Breast epithelium (tissue), 4 donors: ENCODE measurements around the gene TFPI2. TPM values are rescaled to one million over a fixed set of nuclear protein-coding genes. Genes with fewer than 3 reads are reported as not detected.

Experiments used
- DNase-seq, 2 donors: peaks; one replicate each; pipeline ENCODE4 v3.0.0-alpha.2; 2019; ENCODE audit warnings: low spot score in 2 of 2
- H3K27ac ChIP-seq, 2 donors: fragments of 200-600 bp; sonication (generic) in 1 of 2; one replicate each; pipeline ENCODE4 v1.5.1; 2016 to 2019; ENCODE audit warnings: mild to moderate bottlenecking in 1 of 2
- H3K27me3 ChIP-seq, 2 donors: fragments of 200-600 bp; sonication (generic) in 1 of 2; one replicate each; pipeline versions ENCODE4 v1.5.1 to v1.6.0; 2017 to 2019; ENCODE audit warnings: control low read depth in 1 of 2, mild to moderate bottlenecking in 1 of 2
- H3K36me3 ChIP-seq: fragments of 200-600 bp; one replicate; pipeline ENCODE4 v1.5.1; 2019
- H3K4me1 ChIP-seq, 2 donors: fragments of 200-600 bp; sonication (generic); one replicate each; pipeline ENCODE4 v1.5.1; 2016 to 2019; ENCODE audit warnings: control low read depth in 1 of 2
- H3K4me3 ChIP-seq, 3 donors: fragments of 200-600 bp; sonication (generic); 1 replicate in 2 of 3; 2 replicates in 1 of 3; pipeline ENCODE4 v1.5.1; 2016 to 2019; ENCODE audit warnings: mild to moderate bottlenecking in 3 of 3, moderate library complexity in 2 of 3
- H3K9me3 ChIP-seq, 2 donors: fragments of 200-600 bp; sonication (generic) in 1 of 2; one replicate each; pipeline ENCODE4 v1.5.1; 2016 to 2019; ENCODE audit warnings: control low read depth in 1 of 2
- CTCF ChIP-seq, 3 donors: fragments of 450-650 bp; IDR thresholded peaks; one replicate each; pipeline ENCODE4 v1.5.1; 2016 to 2017; ENCODE audit warnings: antibody characterized with exemption in 3 of 3, mild to moderate bottlenecking in 3 of 3, moderate library complexity in 3 of 3
- POLR2A ChIP-seq: fragments of 450-650 bp; IDR thresholded peaks from one replicate; pipeline ENCODE4 v1.6.1; 2016; ENCODE audit warnings: antibody characterized with exemption, mild to moderate bottlenecking, moderate library complexity
- POLR2AphosphoS5 ChIP-seq, 3 donors: sonication (generic); formaldehyde crosslinking; IDR thresholded peaks; one replicate each; pipeline ENCODE4 v1.6.1; 2017; ENCODE audit warnings: antibody characterized with exemption in 3 of 3
- intact Hi-C: fragments of 100-400 bp; cut with DNase I; formaldehyde crosslinking; loops from one replicate; pipeline ENCODE4 v1.15.1; 2023; ENCODE audit warnings: low total_unique reads
- total RNA-seq, 3 donors: library from RNA; depleted of rRNA; stranded (reverse); fragments of >200 nt; gene quantifications; one replicate each; pipeline ENCODE4 v1.1.0, GENCODE V29; 2016

The TFPI2 gene
- total RNA-seq, 3 donors from 2014 or later = 1.8 to 223 (median 46.7) TPM

GRCh38 chr7:93931655-93932054 is 41.1 kb upstream of the TFPI2 start:
- Histone ChIP-seq H3K4me3 (no peak overlapping the region), H3K9me3 (no peaks in the 10 kb centered on the region), H3K27me3 (no peaks in the 10 kb centered on the region), H3K4me1 (no peaks in the 10 kb centered on the region), H3K36me3 (no peaks in the 10 kb centered on the region), H3K27ac (no peak overlapping the region)
- intact Hi-C loops = no loop called here
- DNase-seq = no peak
- TF ChIP-seq POLR2A = no peak
- TF ChIP-seq POLR2AphosphoS5 (IDR thresholded peaks at IDR 0.05) = no peak
- TF ChIP-seq CTCF (IDR thresholded peaks at IDR 0.05) = no peak

- TF ChIP-seq POLR2A (no peak), CTCF (IDR thresholded peaks at IDR 0.05) (no peak), POLR2AphosphoS5 (IDR thresholded peaks at IDR 0.05) (no peak)
- Histone ChIP-seq H3K27me3 (no peaks in the 10 kb centered on the region), H3K27ac (peak overlapping the region; percentile 23 to 33), H3K4me1 (no peaks in the 10 kb centered on the region), H3K9me3 (no peaks in the 10 kb centered on the region), H3K36me3 (no peaks in the 10 kb centered on the region), H3K4me3 (no peak overlapping the region)
- intact Hi-C loops = no loop called here
- no peak for DNase-seq
These were observed 37.0 kb upstream of the TFPI2 start for GRCh38 chr7:93927585-93927984.

- H3K4me3 ChIP-seq = no peak overlapping the region
- TF ChIP-seq CTCF (IDR thresholded peaks at IDR 0.05) (no peak), POLR2A (no peak), POLR2AphosphoS5 (IDR thresholded peaks at IDR 0.05) (no peak)
- no peaks in the 10 kb centered on the region for H3K27me3 ChIP-seq
- H3K9me3 ChIP-seq = no peaks in the 10 kb centered on the region
- intact Hi-C loops = no loop called here
- peak overlapping the region; percentile 23 to 33 for H3K27ac ChIP-seq
- H3K4me1 ChIP-seq = no peaks in the 10 kb centered on the region
- H3K36me3 ChIP-seq = no peaks in the 10 kb centered on the region
- no peak for DNase-seq
These were observed 36.2 kb upstream of the TFPI2 start for GRCh38 chr7:93926800-93927199.

- H3K9me3 ChIP-seq = no peaks in the 10 kb centered on the region
- TF ChIP-seq POLR2A = no peak
- no peak for TF ChIP-seq CTCF (IDR thresholded peaks at IDR 0.05)
- no peak for TF ChIP-seq POLR2AphosphoS5 (IDR thresholded peaks at IDR 0.05)
- intact Hi-C loops = no loop called here
These were observed 33.4 kb upstream of the TFPI2 start for GRCh38 chr7:93923942-93924341.

GRCh38 chr7:93923296-93923695 is 32.7 kb upstream of the TFPI2 start:
- peak overlapping the region; percentile 53 to 80 (median 60) for H3K4me3 ChIP-seq
- intact Hi-C loops = no loop called here

More at GRCh38 chr7:93923942-93924341, 33.4 kb upstream of the TFPI2 start:
- DNase-seq = no peak
- Histone ChIP-seq H3K36me3 (no peaks in the 10 kb centered on the region), H3K4me1 (no peaks in the 10 kb centered on the region), H3K27me3 (no peaks in the 10 kb centered on the region), H3K27ac (peak overlapping the region; percentile 84 to 94), H3K4me3 (peak overlapping the region; percentile 53 to 80 (median 60))

More at GRCh38 chr7:93923296-93923695, 32.7 kb upstream of the TFPI2 start:
- Histone ChIP-seq H3K4me1 (no peaks in the 10 kb centered on the region), H3K9me3 (no peaks in the 10 kb centered on the region), H3K36me3 (no peaks in the 10 kb centered on the region), H3K27ac (peak overlapping the region; percentile 84 to 94), H3K27me3 (no peaks in the 10 kb centered on the region)
- DNase-seq = no peak
- TF ChIP-seq CTCF (IDR thresholded peaks at IDR 0.05) (no peak), POLR2A (no peak), POLR2AphosphoS5 (IDR thresholded peaks at IDR 0.05) (no peak)
